HG02840 (cell line): ENCODE results near the gene EHF.
"Not testable (repeated sequence)": the region's sequence is repeated elsewhere in the genome, so short reads cannot be mapped to it uniquely, and the experiment has no call there.

Experiments used
- ATAC-seq: cut with Tn5 transposase; IDR thresholded peaks from one replicate; pipeline ENCODE4 v1.9.1; 2021; ENCODE audit warnings: mild to moderate bottlenecking, moderate library complexity, moderate number of reproducible peaks; ENCODE audit not compliant: unreplicated experiment, low FRiP score

EHF gene

DNA sequence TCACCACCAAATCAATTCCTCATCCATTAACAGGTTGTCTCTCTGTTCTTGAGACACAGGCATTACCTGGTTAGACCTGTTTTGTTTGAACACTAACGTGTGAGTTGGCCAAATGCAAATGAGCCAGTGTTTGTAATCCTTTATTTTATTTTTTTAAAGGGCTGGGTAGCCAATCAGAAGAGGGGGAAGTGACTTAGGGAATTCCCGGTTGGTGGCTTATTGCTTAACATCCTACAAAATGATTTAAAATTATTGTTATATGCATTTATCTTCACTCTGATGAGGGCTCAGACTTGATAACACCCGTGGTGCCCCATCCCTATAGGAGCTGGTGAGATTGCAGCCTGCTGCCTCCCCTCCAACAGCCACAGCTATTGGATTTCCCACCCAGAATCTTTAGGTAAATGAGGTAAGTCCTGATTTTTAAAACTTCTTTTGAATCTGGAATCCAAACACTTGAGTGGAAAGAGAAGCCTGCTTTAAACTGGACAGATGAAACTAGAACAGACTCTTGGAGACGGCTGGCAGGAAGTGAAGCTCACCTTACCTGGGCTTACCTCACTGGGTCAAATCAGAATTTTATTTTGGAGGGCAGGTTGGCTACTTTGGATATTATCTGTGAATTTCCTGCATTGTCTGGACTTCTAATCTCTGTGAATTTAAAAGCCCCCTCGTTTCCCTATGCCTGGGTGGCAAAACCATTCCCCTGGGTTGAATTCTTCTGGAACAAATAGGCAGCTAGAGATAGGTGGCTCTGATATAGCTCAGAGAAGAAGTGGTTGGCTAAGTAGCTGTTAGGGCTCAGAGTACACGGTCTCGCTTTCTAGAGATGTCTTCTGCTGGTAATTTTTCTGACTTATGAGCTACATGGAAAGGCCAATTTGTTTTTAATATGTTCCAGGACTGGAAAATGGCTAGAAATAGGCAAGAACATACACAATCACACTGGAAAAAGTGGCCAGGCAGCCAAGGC is at the start of gene EHF:
TSS of gene EHF (plus strand) at position 274 of the 973 bp plus-strand sequence. CDS start 21,538 bp downstream, outside the sequence.
- no peak for ATAC-seq

DNA sequence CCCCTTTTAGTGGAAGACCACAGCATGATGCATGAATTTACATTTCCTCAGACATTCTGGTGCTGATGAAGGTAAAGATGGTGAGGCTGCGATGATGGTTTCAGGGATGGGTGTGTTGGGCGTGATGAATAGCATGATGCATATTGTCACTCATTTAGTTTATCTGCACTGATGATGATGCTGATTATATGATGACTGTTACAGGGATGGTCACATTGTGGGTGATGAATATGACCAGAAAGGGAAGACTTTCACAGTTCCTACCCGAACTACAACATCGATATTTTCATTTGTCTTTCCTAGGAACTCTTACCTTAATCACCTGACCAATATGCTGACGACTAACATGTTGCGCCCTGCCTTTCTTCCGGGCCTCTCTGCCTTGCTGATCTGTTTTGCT is 47.4 kb upstream of the EHF start:
- no peak for ATAC-seq

GRCh38 chr11:34575261-34575660 is 45.6 kb upstream of the EHF start:
- no peak for ATAC-seq

GRCh38 chr11:34575671-34576070 is 45.2 kb upstream of the EHF start:
- ATAC-seq = no peak

DNA sequence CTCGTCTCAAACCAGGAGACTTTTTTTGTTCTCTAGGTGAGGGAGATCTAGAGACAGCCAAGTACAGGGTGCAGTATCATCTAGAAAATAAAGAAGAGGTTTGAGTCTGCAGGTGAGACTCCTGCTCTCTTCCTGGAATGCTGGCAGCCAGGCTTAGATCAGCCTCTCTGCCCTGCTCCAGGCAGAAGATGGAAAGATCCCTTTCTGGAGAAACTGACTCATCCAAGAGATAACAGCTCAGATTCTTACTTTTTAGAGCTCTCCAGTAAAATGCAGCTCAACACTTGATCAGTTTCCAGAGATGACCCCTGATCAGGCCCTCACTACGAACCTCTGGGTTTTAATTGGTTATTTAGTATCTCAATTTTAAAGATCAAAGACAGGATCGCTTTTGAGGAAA is 44.6 kb upstream of the EHF start:
- no peak for ATAC-seq

GRCh38 chr11:34583818-34584217 is 37.1 kb upstream of the EHF start:
- ATAC-seq = no peak

- ATAC-seq = no peak
Observed at GRCh38 chr11:34585304-34585734, 35.6 kb upstream of the EHF start.

- no peak for ATAC-seq
Observed at GRCh38 chr11:34585735-34586487, 35.0 kb upstream of the EHF start.

DNA sequence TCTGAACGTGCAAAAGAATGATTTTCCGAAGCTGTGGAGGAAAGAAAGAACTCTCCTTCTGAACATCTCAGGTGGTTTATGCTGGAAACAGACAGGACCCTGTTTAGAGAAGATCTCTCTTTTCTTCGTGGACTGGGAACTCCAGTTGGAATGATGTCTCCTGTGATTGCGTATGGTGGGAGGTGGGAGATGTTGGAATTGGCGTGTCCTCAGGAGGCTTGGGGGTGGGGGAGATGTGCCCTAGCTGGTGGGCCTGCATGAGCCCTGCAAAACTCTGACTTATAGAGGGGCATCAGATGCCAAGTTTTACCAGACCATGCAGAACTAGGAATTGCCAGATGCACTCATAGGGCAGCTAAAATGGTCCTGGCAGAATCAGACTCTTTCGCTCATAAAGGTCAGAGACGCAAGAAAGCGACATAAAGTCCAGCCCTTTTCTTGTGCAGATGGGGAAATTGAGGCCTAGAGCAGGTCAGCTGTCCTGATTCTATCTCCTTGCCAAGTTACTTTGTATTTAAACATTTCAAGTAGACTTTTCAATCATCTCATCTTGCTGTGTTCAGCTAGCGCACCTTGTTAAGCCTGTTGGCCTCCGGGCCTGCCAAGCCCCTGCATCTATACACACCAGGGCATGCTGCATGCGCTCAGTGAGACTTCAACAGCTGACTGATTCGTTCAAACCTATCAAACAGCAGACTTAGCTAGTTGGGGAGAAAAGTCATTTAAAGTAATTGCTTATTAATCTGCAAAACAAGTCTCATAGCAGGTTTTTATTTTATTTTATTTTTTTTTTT is 34.2 kb upstream of the EHF start:
- no peak for ATAC-seq

- no peak for ATAC-seq
Observed at GRCh38 chr11:34587282-34587677, 33.6 kb upstream of the EHF start.

DNA sequence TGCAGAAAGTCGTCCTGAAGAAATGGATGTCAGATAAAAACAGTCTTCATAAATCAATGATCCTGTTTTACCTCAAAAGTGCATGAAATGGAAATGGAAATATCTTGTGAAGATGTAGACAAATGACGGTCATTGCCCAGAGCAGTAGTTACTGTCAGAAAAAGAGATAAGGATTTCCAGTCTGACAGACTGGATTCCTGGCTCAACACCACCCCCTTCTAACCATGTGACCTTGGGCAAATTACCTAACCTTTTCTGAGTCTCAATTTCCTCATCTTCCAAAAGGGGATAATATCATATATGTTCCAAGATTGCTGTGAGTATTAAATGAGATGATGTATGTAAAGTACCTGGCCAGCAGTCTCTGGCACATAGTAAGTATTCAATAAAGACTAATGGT is 32.9 kb upstream of the EHF start:
- ATAC-seq = no peak

- ATAC-seq = no peak
Observed at GRCh38 chr11:34588701-34589100, 32.2 kb upstream of the EHF start.

- ATAC-seq = not testable (repeated sequence)
Observed at GRCh38 chr11:34589177-34589576, 31.7 kb upstream of the EHF start.

DNA sequence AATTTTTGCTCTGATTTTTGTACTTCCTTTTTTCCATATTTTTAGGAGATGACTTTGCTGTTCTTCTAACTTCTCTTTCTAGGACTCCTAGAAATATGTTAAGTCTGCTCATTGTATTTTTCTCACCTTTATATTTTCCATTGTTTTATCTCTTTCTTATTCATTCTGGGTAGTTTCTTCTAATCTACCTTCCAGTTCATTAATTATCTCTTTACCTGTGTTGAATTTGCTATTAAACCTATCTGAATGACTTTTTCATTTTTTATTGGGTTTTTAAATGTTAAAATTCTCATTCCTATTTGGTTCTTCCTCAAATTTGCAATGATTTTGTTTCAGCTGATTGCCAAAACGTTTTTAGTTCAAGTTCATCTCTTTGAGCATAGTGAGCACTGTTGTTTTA is 27.8 kb upstream of the EHF start:
- ATAC-seq = no peak

- no peak for ATAC-seq
Observed at GRCh38 chr11:34594603-34595002, 26.3 kb upstream of the EHF start.

DNA sequence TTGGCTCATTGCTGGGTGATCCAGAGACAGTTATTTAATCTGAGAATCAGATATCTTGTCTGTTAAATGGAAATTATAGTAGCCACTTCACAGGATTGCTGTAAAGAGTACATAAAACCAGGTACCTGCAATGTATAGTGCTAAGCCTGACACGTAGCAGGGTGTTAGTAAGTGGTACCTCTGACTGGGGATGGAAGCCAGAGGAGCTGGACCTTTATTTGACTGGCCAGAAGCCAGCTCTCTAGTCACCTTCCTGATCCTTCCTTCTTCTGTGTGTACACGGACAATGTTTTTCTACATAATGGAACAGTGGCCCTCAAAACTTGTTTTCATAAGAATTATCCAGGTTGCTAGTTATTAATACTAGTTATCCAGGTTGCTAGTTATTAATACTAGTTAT is 25.5 kb upstream of the EHF start:
- ATAC-seq = no peak

DNA sequence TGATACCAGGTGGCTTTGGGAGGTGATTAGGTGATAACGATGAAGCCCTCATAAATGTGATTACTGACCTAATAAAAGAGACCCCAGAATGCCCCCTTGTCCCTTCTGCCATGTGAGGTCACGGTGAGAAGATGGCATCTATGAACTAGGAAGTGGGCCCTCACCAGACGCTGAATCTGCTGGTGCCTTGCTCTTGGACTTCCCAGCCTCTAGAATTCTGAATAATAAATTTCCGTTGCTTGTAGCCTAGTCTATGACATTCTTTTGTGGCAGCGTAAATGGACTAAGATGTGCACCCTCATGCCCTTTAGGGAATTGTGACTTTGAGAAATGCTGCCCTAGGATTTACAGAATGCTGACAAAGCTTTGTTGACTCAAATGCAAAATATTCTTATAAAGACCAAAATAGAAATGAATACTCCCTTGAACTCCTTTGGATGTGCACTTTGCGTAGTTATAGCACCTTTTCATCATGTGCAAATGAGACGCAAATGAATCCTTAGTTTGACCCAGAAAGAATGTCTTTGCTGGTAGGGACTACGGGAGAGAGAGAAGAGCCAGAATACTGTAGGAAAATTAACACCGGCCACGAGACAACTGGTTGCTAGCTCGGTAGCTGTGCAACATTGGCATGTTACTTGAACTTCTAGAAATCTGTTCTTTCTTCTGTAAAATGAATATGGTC is 24.8 kb upstream of the EHF start:
- ATAC-seq = no peak

DNA sequence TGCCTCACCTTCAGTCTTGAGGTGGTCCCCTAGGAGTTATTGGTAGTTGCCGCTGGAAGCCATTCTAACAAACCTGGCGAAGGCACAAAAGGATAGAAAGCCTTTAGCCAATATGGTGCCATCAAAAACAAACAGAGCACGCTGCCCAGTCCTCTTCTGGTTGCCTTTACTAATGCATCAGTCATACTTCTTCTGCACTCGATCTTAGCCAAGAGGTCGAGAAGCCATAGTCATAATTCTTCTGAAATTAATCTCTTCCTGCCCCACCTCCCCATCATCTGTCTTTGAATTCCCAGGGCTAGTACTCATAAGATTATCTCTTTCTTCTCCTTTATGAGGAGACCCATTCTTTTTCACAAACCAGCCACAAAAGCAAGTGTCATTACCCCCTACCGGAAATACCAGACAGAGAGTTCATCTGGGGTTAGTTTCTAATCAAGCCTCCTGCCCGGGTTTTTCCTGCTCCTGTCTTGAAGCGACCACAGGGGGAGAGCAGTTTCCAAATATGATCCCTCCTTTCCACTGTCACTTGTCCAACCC is 21.4 kb upstream of the EHF start:
- no peak for ATAC-seq

GRCh38 chr11:34600339-34601084 is 20.4 kb upstream of the EHF start:
- no peak for ATAC-seq
